Kidney (tissue), 14 donors: ENCODE data around the gene ASAP2. TPM values are rescaled to one million over a fixed set of nuclear protein-coding genes. Genes with fewer than 3 reads are reported as not detected.

Experiments
- DNase-seq, 5 donors: peaks; one replicate each; pipeline ENCODE4 v3.0.0-alpha.2; 2013 to 2020
- FAIRE-seq: peaks from 2 replicates; lab custom pipeline; 2012; peaks lifted over from hg19 to GRCh38; lab: Jason Lieb, UNC
- H3K27ac ChIP-seq, 2 donors: one replicate each; pipeline ENCODE4 v1.7.0; 2013; ENCODE audit warnings: low read depth in 2 of 2, low read length in 2 of 2, inconsistent platforms in 1 of 2
- H3K27me3 ChIP-seq: one replicate; pipeline ENCODE4 v1.7.1; 2013; ENCODE audit warnings: low read length, inconsistent platforms; ENCODE audit not compliant: control insufficient read depth, insufficient read depth
- H3K36me3 ChIP-seq, 3 donors: one replicate each; pipeline versions ENCODE4 v1.7.0 to v1.7.1; 2013; ENCODE audit warnings: low read length in 3 of 3, control low read depth in 1 of 3, inconsistent platforms in 1 of 3; ENCODE audit not compliant: insufficient read depth in 3 of 3, control insufficient read depth in 2 of 3
- H3K4me1 ChIP-seq, 3 donors: one replicate each; pipeline versions ENCODE4 v1.7.0 to v1.7.1; 2013; ENCODE audit warnings: low read length in 3 of 3, inconsistent platforms in 1 of 3, low read depth in 1 of 3; ENCODE audit not compliant: control insufficient read depth in 2 of 3, insufficient read depth in 2 of 3
- H3K4me3 ChIP-seq, 3 donors: one replicate each; pipeline versions ENCODE4 v1.7.0 to v1.8.1; 2013; ENCODE audit warnings: low read length in 3 of 3, control low read depth in 1 of 3, inconsistent platforms in 1 of 3
- H3K9ac ChIP-seq, 3 donors: one replicate each; pipeline versions ENCODE4 v1.7.0 to v1.7.1; 2013; ENCODE audit warnings: low read length in 3 of 3, control low read depth in 1 of 3, inconsistent platforms in 1 of 3
- H3K9me3 ChIP-seq, 3 donors: one replicate each; pipeline versions ENCODE4 v1.7.0 to v1.7.1; 2013; ENCODE audit warnings: low read length in 3 of 3, control low read depth in 1 of 3, inconsistent platforms in 1 of 3; ENCODE audit not compliant: control insufficient read depth in 2 of 3, insufficient read depth in 1 of 3
- intact Hi-C: fragments of 100-400 bp; cut with DNase I; formaldehyde crosslinking; loops from one replicate; pipeline ENCODE4 v1.11.1; 2022
- polyA plus RNA-seq: library from polyadenylated mRNA; stranded (reverse); fragments of 350-450 nt; fragmentation: Illumina TruSeq; extraction: RNeasy Lipid Tissue Mini Kit (QIAGEN cat#74804); gene quantifications from one replicate; pipeline ENCODE4 v1.2.3, GENCODE V29; 2014; ENCODE audit warnings: low read depth, low replicate concordance; ENCODE audit not compliant: insufficient read depth
- total RNA-seq: library from RNA; stranded (reverse); fragmentation: NEBNext Ultra II Directional; extraction: Animal tissue kit (Norgen Biotek cat#: 25700); gene quantifications from one replicate; pipeline ENCODE4 v1.2.1, GENCODE V29; 2021
- TF ChIP-seq, protein P1 (sequence below): IDR thresholded peaks from 3 replicates; pipeline ENCODE4 v1.5.1; 2012; ENCODE audit warnings: mild to moderate bottlenecking, moderate library complexity, borderline replicate concordance; ENCODE audit not compliant: insufficient read depth; ENCODE audit errors: extremely low read depth
- donor health status: control.
- donor health status: control.
- donor health status: control.
- donor health status: control.
- donor health status: control.
- donor health status: DM: yes; HTN: yes; CAD: no.
- donor health status: Normal renal cell carcinoma (clear cell type).

Gene ASAP2
- total and polyA plus RNA-seq, 2 donors from 2014 or later, result 26.2 to 54.8 TPM

- DNase-seq, result no peak
- FAIRE-seq, result no peak
- TF ChIP-seq, protein P1, sequence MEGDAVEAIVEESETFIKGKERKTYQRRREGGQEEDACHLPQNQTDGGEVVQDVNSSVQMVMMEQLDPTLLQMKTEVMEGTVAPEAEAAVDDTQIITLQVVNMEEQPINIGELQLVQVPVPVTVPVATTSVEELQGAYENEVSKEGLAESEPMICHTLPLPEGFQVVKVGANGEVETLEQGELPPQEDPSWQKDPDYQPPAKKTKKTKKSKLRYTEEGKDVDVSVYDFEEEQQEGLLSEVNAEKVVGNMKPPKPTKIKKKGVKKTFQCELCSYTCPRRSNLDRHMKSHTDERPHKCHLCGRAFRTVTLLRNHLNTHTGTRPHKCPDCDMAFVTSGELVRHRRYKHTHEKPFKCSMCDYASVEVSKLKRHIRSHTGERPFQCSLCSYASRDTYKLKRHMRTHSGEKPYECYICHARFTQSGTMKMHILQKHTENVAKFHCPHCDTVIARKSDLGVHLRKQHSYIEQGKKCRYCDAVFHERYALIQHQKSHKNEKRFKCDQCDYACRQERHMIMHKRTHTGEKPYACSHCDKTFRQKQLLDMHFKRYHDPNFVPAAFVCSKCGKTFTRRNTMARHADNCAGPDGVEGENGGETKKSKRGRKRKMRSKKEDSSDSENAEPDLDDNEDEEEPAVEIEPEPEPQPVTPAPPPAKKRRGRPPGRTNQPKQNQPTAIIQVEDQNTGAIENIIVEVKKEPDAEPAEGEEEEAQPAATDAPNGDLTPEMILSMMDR, result no peak
- H3K27ac ChIP-seq, result no peak overlapping the region
- H3K4me1 ChIP-seq, result peaks cover 0 to 9% (median 3%) of the 10 kb centered on the region in 3 donors
- H3K36me3 ChIP-seq, result peaks cover 0 to 13% (median 9%) of the 10 kb centered on the region in 3 donors
- no peak overlapping the region for H3K9ac ChIP-seq
- no peak overlapping the region for H3K4me3 ChIP-seq
- no peaks in the 10 kb centered on the region for H3K9me3 ChIP-seq
- intact Hi-C loops, result no loop called here
- H3K27me3 ChIP-seq, result no peaks in the 10 kb centered on the region
Measured at GRCh38 chr2:9406529-9407362, 200.1 kb downstream of the ASAP2 start.

- intact Hi-C loops, result no loop called here
- H3K9me3 ChIP-seq, result no peaks in the 10 kb centered on the region
- no peak overlapping the region for H3K4me3 ChIP-seq
- peaks cover 0 to 9% (median 3%) of the 10 kb centered on the region in 3 donors for H3K4me1 ChIP-seq
- DNase-seq (no peak), FAIRE-seq (no peak)
- no peaks in the 10 kb centered on the region for H3K27me3 ChIP-seq
- H3K9ac ChIP-seq, result no peak overlapping the region
- TF ChIP-seq, protein P1, result no peak
- H3K27ac ChIP-seq, result no peak overlapping the region
- peaks cover 0 to 13% (median 8%) of the 10 kb centered on the region in 3 donors for H3K36me3 ChIP-seq
Measured at GRCh38 chr2:9407363-9407811, 200.8 kb downstream of the ASAP2 start.

DNA sequence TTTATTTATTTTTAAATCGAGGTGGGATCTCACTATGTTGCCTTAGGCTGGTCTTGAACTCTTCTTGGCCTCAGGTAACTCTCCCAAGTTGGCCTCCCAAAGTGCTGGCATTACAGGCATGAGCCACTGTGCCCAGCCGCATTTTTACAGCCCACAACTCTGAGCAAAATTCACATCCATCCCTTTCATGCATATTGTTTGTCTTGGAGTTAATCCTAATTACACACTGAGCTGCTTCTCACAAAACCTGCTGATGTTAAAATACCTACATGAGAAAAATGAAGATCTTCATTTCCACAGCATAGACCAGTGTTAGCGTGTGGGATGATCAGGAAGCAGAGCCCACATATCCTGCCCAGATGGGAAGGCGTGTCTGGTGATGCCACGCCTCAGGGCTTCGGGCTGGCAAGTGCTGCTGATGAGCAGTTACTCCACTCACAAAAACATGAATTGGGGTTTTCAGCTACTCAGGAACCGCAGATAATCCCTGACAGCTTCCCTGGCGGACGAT lies 202.1 kb downstream of the ASAP2 start:
- H3K27me3 ChIP-seq, result no peaks in the 10 kb centered on the region
- H3K9me3 ChIP-seq, result no peaks in the 10 kb centered on the region
- intact Hi-C loops, result no loop called here
- H3K4me3 ChIP-seq, result no peak overlapping the region
- peaks cover 0 to 10% (median 7%) of the 10 kb centered on the region in 3 donors for H3K36me3 ChIP-seq
- H3K9ac ChIP-seq, result no peak overlapping the region
- DNase-seq (peak in 1 of 5 donors; percentile 32), FAIRE-seq (no peak)
- TF ChIP-seq, protein P1, result no peak
- H3K4me1 ChIP-seq, result peaks cover 0 to 2% (median 0%) of the 10 kb centered on the region in 3 donors
- no peak overlapping the region for H3K27ac ChIP-seq
